Mammary epithelial cell (primary cell): ENCODE measurements around the gene PLEKHS1.

ENCODE experiments used
- CTCF ChIP-seq, 2 donors: IDR thresholded peaks in 1 of 2; conservative IDR thresholded peaks in 1 of 2; 2 replicates each; pipeline ENCODE4 v1.5.1; 2011 to 2012; ENCODE audit warnings: inconsistent platforms in 2 of 2, low read length in 2 of 2, mild to moderate bottlenecking in 2 of 2, control low read depth in 1 of 2, low read depth in 1 of 2; ENCODE audit not compliant: insufficient read depth in 1 of 2; ENCODE audit errors: extremely low read depth in 1 of 2
- EZH2 ChIP-seq: IDR thresholded peaks from 2 replicates; pipeline ENCODE4 v1.6.1; 2012; ENCODE audit warnings: low read length, inconsistent platforms, borderline replicate concordance

- no peak for TF ChIP-seq CTCF (conservative IDR thresholded peaks at IDR 0.05 in 1 of 2, IDR thresholded peaks at IDR 0.05 in 1 of 2; ENCODE audit: extremely low read depth in 1 of 2, insufficient read depth in 1 of 2, low read depth in 1 of 2, low read length in 2 of 2)
- TF ChIP-seq EZH2: no peak
Observed at GRCh38 chr10:113739031-113739430, 12.5 kb upstream of the PLEKHS1 start.
